Measurements from ENCODE around the gene TEX53.

The TEX53 gene

DNA sequence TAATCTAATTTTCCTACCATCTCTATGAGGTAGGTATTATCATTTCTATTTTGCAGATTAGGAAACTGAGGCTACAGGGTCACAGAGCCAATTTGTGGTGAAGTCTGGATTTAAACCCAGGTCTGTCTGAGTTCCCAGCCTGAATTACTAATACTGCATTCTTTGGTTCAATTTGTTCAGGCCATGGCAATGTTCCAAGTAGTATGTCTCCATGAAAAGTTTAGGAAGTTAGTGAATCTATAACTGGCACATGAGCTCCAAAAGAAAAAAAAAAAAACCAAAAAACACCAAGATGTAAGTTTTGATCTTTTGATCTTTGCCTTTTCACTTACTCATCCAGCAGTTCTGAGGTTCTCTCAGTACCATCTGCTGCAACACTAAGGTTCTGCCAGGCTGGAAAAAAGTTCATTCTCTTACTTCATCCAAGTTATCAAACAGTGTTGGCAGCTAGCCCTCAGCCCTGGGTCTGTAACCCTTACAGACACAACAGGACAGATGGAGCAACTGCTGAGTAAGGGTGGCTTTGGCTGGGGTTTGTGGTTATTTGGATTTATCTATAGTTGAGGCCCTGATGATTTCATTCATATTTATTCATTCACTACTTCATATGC lies 50.9 kb downstream of the TEX53 start:
- DNase-seq (ENCODE audit: low read depth, low spot score) = no peak

Data from brain pericyte (primary cell).